PFSK-1 (cell line): ENCODE data around the gene HSPA2.

Source experiments
- POLR2AphosphoS5 ChIP-seq: IDR thresholded peaks from 2 replicates; pipeline ENCODE4 v1.6.1; 2012; ENCODE audit warnings: low read depth, mild to moderate bottlenecking, control low read depth, low read length, moderate library complexity
- REST ChIP-seq, 2 experiments: IDR thresholded peaks; 2 replicates each; pipeline versions ENCODE4 v1.6.1 to v1.8.0; 2011 to 2012; ENCODE audit warnings: low read depth in 2 of 2, low read length in 2 of 2, control low read depth in 1 of 2, inconsistent platforms in 1 of 2, mild to moderate bottlenecking in 1 of 2, moderate library complexity in 1 of 2; ENCODE audit not compliant: insufficient read depth in 1 of 2
- SIN3A ChIP-seq: IDR thresholded peaks from 2 replicates; pipeline ENCODE4 v1.6.1; 2012; ENCODE audit warnings: mild to moderate bottlenecking, low read length, moderate library complexity, borderline replicate concordance; ENCODE audit not compliant: insufficient read depth
- TAF1 ChIP-seq: IDR thresholded peaks from 2 replicates; pipeline ENCODE4 v1.6.1; 2012; ENCODE audit warnings: low read length, control low read depth, borderline replicate concordance; ENCODE audit not compliant: insufficient read depth

GRCh38 chr14:64549016-64549415 is 8.5 kb downstream of the HSPA2 start:
- TF ChIP-seq SIN3A = no peak
- TF ChIP-seq TAF1 = no peak
- no peak for TF ChIP-seq POLR2AphosphoS5
- TF ChIP-seq REST (IDR thresholded peaks at IDR 0.05; ENCODE audit: insufficient read depth in 1 of 2, low read depth in 2 of 2, low read length in 2 of 2) = no peak
